Epidermal melanocyte (primary cell): ENCODE results near the gene CACNA1I.

Experiments
- DNase-seq: peaks from one replicate; pipeline ENCODE4 v3.0.0; 2011; ENCODE audit warnings: low spot score; ENCODE audit not compliant: insufficient read length

CACNA1I gene

DNA sequence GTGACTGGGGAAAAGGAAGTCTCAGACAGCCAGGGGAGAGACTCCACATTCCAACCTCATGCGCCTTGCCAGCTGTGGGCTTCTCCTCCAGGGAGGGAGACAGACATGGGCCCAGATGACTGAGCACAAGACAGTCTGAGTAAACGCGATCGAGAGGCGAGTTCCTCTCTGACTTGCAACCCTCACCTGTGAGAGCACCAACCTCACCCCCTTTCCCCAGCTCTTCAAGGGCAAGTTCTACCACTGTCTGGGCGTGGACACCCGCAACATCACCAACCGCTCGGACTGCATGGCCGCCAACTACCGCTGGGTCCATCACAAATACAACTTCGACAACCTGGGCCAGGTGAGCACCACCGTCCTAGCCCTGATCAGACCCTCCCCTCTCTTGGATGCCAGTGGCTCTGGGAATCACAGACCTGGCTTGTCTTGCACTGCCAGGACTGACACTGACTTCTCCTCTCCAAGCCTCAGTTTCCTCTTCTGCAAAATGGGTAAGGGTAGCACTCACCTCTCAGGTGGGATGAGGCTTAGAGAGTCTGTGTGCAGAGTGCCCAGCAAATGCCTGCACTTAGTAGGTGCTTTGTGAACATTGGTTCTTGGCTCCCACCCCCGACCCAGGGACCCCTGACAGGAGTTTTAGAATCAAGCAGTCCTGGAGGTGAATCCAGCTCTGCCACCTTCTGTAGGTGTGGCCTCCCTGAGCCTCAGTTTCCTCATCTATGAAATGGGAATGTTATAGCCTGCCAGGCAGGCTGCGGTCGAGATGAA lies 95.3 kb downstream of the CACNA1I start:
- DNase-seq: no peak

DNA sequence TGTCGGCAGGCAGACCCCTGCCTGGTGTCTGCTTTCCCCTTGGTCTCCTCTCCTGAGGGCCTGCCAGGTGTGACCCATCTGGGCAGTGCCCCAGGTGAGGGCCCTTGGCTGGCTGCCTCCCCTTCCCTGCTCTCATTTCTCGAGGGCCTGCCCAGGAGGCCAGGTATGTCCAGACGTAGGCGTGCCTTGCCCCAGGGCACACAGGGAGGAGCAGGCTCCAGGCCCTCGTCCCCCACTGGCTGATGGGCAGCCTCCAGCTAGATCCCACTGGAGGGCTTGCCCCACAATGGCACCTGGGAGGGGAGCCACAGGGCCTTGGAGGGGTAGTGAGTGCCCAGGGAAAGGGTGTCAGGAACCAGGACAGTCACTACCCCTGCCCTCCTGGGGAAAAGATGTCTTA lies 95.9 kb downstream of the CACNA1I start:
- DNase-seq: no peak

DNA sequence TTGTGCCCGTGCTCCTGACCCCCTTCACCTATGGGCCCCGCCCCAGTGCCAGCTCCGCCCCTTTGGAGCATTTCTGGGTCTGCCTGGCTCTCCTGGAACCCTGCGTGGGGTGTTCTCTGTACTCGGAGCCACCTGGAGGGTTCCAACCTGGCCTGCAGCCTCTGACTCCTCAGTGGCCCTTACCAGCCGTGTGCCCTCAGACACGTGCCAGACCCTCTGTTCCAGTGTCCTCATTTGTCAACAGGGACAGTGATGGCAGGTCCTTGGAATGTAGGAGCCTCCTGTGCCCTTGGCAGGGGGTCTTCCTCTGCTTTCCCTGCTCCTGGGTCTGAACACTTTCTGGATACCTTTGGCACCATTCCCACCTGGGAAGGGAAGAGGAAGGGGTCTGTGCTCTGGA lies 96.4 kb downstream of the CACNA1I start:
- no peak for DNase-seq

DNA sequence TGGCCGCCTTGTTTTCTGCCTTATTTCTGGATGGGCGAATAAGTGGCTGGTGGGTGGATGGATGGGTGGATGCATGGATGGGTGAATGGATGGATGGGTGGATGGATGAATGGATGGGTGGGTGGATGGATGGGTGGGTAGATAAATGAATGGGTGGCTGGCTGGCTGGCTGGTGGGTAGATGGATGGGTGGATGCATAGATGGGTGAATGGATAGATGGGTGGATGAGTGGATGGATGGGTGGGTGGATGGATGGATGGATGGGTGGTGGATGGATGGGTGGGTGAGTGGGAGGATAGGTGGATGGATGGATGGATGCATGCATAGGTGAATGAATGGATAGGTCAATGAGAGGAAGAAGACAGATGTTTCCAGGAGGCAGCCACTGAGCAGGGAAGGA lies 98.9 kb downstream of the CACNA1I start:
- no peak for DNase-seq

DNA sequence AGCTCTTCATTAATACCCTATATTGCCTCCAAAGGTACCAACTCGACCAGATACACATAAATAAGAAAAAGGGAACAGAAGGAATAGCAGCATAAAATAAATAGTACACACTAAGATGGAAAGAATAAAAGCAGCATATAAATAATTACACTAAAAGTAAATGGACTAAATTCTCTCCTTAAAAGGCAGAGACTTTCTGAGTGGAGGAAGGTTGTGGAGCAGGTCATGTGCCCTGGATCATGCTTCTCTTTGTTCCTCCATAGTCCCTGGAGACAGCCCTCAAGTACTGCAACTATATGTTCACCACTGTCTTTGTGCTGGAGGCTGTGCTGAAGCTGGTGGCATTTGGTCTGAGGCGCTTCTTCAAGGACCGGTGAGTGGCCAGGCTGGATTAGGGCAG lies 101.4 kb downstream of the CACNA1I start:
- DNase-seq: no peak

DNA sequence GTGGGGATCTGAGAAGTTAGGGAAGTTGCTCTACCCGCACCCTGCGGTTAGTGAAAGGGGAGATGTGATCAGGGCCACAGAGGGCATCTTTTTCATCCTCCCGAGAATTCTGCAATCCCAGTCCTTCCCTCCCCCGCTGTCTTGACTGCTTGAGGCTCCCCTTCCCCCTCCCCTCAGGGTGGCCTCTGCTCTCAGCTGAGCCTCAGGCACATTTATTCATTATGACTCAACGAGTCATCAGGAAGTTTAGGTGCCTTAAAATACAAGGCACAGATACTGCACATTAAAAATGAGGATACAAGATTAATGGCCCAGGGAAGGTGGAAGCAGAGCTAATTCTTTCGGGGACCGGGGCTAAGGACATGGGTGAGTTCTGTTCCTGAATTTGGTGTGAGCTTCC lies 104.0 kb downstream of the CACNA1I start:
- no peak for DNase-seq

DNA sequence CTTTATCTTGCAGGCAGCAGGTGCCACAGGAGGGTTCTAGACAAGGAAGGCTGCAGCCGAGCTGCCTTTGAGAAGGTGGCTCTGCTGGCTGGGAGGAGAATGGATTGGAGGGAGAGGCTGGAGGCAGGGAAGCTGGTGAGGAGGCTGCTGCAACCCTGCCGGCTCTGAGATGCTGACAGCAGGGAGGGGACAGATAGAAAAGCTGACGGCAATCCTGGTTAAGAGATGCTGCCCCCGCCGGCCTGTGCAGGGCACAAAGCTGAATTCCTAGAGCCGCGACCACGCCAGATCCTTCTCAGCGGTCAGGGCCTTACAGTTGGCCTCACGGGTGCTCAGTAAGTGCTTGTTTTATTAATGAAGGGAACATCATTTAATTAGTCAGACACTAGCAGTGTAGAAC lies 105.4 kb downstream of the CACNA1I start:
- no peak for DNase-seq

DNA sequence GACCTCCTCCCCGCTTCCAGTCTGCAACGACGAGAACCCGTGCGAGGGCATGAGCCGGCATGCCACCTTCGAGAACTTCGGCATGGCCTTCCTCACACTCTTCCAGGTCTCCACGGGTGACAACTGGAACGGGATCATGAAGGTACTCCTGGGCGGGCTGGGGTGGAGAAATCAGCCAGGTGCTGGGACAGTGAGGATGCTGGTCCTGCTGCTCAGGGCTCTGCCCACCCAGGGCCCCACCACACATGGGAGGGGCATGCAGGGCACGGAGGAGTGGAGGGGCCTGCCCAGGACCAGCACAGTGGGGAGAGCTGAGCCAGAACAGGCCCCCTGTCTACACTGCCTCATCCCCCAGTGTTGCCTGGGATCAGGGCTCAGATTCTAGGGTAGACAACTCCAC lies 107.4 kb downstream of the CACNA1I start:
- DNase-seq: no peak

DNA sequence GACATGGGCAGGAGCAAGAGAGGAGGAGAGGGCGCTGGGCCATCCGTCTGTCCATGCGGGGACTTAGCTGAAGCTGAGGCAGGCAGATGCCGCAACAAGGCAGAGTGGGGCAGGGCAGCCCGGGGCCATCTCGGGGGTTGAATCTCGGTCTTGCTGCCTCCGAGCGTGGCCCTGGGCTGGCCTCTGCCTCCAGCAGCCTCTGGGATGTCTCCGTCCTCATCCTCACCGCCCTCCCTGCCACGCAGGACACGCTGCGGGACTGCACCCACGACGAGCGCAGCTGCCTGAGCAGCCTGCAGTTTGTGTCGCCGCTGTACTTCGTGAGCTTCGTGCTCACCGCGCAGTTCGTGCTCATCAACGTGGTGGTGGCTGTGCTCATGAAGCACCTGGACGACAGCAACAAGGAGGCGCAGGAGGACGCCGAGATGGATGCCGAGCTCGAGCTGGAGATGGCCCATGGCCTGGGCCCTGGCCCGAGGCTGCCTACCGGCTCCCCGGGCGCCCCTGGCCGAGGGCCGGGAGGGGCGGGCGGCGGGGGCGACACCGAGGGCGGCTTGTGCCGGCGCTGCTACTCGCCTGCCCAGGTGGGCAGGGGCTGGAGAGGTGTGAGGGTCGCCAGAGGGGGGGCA lies 108.4 kb downstream of the CACNA1I start:
- no peak for DNase-seq

DNA sequence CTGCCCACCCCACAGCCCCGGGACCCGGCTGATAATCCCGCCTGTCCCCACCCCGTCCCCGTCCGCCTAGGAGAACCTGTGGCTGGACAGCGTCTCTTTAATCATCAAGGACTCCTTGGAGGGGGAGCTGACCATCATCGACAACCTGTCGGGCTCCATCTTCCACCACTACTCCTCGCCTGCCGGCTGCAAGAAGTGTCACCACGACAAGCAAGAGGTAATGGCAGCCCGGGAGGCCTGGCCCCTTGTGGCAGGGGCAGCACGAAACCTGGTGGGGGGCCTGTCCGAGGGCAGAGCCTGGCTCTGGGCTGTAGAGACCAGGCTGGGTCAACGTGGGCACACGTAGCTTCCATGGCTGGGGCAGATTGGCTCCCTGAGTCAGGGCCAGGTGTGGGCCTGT lies 109.1 kb downstream of the CACNA1I start:
- DNase-seq: no peak

DNA sequence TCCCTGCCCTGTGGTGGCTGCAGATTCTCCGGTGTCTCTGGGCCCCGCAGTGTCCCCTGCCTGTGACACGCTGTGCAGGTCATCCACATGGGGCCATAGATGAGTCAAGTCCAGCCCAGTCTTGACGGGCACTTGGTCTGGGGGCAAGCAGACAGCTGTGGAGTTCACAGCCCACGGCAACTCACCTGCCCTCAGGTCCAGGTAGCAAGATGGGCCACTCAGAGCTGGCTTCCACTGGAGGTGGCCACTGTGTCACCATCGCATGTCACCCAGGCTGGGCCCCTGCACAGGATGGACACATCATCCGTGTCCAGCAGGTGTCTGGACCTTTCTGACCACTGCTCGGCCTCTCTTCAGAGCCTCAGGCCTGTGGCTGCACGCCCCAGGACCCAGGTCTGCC lies 109.9 kb downstream of the CACNA1I start:
- no peak for DNase-seq

DNA sequence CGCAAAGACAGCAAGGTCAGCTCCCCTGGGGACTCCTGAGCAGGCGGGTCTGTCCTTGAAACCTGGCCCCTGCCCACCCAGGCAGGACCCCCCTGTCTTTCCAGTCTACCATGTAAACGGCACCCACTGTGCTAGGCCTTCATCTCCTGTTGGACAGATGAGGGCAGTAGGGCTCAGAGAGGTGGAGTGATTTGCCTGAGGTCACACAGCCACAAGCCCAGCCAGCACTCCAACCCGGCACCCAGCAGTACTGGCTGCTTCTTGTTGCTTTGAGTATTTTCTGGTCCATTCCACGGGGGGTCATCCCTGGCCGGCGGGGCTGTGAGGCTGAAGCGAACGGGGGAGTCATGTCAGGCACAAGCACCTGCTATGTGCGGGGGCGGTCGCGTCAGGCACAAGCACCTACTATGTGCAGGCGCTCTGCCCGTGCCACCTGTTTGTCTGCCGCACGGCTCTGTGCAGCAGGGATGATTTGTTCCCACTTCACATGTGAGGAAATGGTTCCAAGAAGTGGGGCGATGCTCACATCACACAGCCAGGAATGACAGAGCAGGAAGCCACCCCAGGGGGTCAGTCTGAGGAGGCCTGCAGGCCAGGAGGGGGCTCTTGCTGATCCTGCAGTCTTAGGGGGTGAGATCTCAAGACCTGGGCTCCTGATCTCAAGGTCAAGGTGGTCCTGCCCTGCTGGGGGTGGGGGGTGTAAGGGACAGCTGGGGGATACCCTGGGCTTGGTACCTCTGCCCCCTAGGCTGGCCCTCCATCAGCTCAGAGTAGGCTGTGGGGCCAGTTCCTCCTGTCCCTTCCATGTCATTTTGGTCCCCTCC lies 110.7 kb downstream of the CACNA1I start:
- no peak for DNase-seq

DNA sequence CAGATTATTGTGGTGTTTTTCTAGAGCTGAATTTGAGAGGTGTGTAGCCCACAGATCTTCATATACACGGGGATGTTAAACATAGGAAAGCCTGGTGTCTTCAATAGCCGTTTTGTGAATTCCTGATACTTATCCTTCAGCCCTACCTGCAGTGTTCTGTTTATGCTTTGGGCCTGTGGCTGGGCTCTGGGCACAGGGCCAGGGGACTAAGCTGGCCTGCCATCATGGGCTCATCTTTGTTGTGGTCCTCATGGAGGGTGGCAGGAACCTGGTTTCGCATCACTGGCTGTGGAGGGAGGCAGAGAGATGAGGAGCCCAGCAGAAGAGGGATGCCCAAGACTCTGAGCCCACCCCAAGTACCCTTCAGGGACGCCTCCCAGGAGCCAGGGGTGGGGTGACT lies 112.4 kb downstream of the CACNA1I start:
- DNase-seq: no peak

DNA sequence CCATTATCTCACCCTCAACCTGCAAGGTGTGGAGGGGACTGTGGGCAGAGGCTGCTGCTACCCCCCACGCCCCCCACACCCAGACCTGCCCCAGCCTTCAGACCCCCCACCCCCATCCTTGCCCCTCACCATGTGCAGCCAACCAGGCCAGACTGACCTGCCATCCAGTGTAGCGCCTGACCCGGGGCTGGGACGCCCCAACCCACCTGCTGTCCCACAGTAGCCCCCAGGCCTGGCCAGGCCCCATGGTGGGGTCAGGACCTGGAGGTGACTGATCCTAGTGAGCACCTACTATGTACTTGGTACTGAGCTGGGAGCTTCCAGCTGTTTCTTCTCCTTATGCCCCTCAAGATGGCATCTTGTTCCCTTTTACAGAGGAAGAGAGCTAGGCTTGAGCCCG lies 113.1 kb downstream of the CACNA1I start:
- DNase-seq: no peak

DNA sequence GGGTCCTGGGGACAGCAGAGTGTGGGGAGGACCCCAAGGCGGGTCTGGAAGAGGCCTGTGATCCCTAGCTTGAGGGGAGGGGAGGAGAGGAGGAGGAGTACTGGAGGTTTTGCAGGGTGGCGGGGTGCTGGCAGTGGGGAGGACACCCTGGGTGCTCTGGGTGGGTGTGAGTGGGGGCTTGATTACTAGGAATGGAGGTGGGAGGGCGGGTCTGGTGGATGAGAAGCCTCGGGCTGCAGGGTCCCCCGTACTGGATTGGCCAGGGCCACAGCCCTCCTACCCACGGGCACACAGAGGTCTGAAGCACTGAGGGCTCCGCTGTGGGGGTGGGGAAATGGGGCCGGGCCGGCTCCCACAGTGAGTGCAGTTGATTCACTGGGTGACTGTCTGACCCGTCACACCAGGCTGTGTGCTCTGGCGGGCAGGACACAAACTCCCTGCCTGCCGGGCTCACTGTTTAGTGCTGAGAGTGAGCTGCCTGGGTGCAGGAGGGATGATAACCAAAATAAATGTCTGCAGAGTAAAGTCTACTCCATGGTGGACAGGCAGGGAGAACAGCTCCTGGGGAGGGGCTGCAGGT lies 114.2 kb downstream of the CACNA1I start:
- DNase-seq: no peak

DNA sequence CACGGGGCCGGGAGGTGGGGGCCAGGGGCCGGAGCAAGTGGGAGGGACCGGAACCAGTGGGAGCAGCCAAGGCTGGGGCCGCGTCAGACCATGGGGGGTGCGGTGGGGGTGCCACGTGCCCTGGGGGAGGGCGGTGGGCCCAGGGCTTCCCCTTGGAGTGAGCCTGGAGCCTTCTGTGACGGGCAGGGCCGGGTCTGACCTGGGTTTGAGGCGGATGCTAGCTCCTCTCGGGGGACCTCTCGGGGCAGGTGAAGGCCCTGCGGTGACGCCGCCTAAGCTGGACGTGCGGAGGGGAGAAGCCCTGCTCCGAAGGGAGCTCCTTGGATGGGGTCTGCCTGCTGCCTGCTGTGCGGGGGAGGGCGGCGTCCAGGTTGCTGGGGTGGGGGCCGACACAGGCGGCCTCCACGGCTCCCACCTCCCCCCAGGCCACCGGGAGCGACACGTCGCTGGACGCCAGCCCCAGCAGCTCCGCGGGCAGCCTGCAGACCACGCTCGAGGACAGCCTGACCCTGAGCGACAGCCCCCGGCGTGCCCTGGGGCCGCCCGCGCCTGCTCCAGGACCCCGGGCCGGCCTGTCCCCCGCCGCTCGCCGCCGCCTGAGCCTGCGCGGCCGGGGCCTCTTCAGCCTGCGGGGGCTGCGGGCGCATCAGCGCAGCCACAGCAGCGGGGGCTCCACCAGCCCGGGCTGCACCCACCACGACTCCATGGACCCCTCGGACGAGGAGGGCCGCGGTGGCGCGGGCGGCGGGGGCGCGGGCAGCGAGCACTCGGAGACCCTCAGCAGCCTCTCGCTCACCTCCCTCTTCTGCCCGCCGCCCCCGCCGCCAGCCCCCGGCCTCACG lies 115.0 kb downstream of the CACNA1I start:
- DNase-seq: no peak

DNA sequence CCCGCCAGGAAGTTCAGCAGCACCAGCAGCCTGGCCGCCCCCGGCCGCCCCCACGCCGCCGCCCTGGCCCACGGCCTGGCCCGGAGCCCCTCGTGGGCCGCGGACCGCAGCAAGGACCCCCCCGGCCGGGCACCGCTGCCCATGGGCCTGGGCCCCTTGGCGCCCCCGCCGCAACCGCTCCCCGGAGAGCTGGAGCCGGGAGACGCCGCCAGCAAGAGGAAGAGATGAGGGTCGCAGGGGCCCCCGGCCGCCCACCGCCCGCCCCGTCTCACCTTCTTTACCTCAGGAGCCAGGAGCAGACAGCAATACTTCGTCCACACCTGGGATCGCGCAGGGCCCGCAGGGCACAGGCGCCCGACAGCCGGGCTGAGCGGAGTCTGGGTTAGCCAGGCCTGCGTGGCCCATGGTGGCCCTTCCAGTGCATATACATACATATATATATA lies 115.6 kb downstream of the CACNA1I start:
- no peak for DNase-seq

DNA sequence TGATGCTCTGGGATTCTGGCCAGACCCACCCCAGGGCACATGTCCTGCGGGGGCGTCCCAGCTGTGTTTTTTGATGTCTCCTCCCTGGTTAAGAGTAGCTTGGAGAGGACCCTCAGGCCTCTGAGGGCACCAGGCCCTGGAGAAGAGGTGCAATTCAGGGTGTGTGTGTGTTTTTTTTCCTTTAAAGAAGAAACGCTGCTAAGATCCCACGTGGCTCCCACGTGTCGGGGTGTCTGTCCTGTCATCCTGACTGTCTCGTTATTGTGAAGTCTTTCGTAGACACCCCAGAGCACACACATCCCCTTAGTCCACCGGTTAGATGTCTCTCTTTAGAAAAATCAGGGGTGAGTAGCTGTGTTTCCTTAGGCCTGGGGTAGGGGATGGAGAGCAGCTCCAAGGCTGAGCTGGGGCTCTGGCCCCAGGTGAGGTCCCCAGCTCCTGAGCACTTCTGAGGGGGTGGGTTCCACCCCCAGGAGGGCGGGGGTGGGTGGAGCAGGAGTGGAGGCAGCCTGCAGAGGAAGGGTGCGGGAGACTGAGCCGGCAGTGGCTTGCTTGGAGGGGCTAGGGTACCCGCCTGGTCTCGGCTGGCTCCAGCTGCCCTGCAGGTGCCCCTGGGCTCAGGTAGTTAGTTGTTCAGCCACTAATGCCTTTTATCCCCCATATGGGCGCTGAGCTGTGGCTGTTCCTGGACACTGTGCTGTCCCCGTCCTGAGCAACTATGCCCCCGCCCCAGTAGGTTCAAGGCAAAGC lies 116.4 kb downstream of the CACNA1I start:
- no peak for DNase-seq

DNA sequence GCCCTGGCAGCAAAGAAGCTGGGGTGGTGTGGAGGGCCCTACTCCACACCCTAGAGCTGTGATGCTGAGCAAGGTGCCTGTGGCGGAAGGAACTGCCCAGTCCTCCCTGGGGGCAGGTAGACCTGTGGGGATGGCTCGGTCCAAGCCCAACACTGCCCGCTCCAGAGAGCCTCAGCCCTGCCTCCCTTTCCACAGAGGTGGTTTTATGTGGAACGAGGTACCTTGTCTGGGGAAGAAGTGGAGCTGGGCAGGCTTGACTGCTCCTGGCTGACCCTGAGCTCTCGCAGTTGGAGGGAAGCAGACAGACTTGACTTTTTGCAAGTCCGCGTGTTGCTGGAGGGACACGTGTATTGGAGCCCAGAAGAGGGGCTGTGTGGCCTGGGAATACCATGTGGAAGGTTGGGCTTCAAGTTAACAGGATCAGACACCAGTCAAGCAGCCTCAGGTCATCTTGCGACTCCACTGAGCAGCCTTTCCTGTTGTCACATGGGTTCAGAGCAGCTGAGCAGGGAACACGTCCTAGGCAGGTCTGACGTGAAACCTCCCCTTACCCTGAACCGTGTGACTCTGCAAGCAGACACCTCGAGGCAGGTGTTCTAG lies 117.7 kb downstream of the CACNA1I start:
- DNase-seq: no peak

DNA sequence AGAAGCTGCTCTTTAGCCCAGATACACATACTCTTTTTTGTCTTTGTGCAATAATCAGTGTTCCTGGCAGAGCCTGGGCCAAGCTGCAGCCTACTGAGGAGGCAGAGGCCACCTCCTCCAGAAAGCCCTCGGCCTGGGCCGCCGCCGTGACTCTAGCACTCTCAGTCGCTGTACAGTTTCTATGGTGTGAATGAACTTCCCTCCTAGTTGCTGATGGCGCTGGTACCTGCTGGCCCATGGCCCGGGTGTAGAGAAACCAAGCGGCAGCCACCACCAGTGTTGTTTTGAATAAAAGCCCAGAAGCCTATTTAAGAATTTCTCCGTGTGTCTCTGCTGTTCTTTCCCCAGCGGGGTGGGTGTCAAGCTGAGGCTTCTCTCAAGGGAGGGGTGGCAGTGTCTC lies 118.9 kb downstream of the CACNA1I start:
- no peak for DNase-seq
